GM12865 (cell line): ENCODE measurements around the gene DENND2A.

Source experiments
- DNase-seq: peaks from one replicate; pipeline ENCODE4 v3.0.0; 2010; ENCODE audit warnings: low read depth
- H3K4me3 ChIP-seq: 2 replicates; pipeline ENCODE4 v1.5.1; 2011; ENCODE audit warnings: mild to moderate bottlenecking, low read depth, low read length, control low read depth
- CTCF ChIP-seq: IDR thresholded peaks from 2 replicates; pipeline ENCODE4 v1.5.1; 2011; ENCODE audit warnings: low read length, control low read depth, low read depth, inconsistent platforms; ENCODE audit not compliant: insufficient read depth; ENCODE audit errors: missing control alignments

DENND2A gene

GRCh38 chr7:140479739-140480084, 160.9 kb downstream of the DENND2A start:
- peak overlapping the region; percentile 86 for H3K4me3 ChIP-seq
- no peak for DNase-seq
- no peak for TF ChIP-seq CTCF

DNA sequence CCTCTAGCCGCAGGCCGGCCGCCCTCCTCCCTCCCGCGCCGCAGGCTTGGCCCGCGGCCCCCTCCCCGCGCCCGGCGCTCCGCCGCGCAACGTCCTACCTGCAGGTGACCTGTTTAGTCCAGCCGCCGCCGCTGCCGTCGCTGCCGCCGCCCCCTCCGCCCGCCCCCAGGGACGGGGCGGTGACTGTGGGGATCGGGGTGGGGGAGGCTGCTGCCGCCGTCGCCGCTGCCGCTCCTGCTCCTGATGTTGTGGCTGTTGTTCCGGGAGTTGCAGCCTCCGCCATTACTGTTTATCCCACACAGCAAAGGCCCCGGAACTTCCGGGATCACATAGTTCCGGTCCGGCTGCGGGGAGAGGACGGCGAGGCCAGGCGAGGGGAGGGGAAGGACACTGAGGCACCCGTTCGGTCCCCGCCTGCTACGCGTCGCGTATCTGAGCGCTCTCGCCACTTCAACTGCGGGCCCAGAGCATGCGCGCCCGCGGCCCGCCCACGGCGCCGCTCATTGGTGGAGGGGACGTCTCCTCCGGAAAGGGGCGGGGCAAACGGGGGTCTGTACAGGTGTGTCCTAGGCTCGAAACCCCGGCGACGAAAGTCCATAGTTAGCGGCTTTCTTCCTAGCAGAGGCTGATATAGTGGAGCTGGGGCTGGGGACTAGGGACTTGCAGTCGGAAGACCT, 161.4 kb downstream of the DENND2A start, which contains the start of gene MKRN1:
Gene MKRN1, minus strand, starts transcription at position 444 of the 677 bp plus-strand sequence. Its CDS starts 161 bp downstream, at position 283.
- no peak for TF ChIP-seq CTCF
- peak within 1 kb of the TSS; percentile 86 for H3K4me3 ChIP-seq
- DNase-seq: peak; percentile 96

DNA sequence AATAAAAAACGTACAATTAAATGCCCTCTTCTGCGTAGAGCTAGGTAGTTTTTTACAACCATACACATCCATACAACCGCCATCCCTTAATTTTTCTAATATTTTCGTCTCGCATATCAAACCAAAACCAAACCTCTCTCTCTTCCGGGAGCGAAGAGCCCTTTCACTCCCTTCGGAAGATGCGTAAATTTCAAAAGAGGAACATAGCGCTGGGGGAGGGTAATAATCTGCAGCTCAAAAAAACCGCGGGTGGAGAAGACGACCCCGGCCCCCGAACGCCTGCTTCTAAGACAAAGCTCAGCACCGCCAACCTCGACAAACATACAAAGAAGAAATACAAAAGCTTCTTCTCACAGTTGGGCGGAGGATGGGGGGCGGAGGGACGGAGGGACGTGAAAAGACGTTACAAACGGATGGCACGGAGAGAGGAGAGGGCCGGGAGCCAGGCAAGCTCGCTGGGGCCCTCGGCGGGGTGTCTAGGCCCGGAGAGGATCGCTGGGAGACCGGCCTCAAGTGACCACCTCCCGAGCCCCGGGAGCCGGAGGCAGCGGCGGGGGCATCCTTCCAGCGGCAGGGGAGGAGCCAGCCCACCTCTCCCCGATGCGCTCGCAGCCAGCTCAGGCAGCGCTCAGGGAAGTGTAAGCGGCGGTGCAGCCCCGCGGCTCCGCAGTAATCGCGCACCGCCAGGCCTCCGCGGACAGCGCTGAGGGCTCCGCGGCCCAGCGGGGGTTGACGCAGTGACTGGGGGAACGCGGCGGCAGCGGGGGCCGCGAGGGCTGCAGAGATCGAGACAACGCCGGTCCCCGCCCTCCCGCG, 162.2 kb downstream of the DENND2A start:
- H3K4me3 ChIP-seq: peak overlapping the region; percentile 86
- DNase-seq: peak; percentile 57
- no peak for TF ChIP-seq CTCF

- DNase-seq: no peak
- TF ChIP-seq CTCF: no peak
- peak overlapping the region; percentile 86; the same call in 1 of the 2 replicates for H3K4me3 ChIP-seq
Measured at GRCh38 chr7:140476698-140477261, 163.8 kb downstream of the DENND2A start.

DNA sequence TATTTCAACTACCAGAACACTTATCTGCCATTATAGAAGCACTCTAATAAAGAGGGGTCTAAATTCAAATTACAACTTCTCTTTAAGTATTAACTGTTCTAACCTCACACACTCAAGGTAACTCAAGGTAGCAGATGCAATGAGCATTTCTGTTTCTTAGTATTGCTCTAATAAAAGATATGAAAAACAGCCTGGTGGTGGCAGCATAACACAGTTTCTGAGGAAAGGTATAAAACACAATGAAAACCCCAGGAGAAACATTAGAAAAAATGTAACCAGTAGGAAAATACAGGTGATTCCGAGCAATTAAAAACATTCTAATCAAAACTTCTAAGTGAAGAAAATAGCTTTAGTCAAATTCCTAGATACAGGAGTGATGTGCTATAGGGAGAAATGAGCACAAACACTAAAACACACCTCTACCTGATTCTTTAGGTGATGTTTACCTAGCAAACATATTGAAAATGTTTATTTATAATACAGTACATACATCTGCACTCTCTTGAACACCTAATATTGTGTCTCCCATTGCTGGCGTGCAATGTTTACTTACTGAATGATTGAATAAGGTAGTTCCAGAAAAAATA, 164.8 kb downstream of the DENND2A start:
- no peak overlapping the region for H3K4me3 ChIP-seq
- DNase-seq: peak; percentile 44
- TF ChIP-seq CTCF: peak; percentile 33
